SK-N-SH (cell line): ENCODE measurements around the gene PIP5K1B.

Experiments used
- CHD2 ChIP-seq: fragments of 150-350 bp; IDR thresholded peaks from 2 replicates; pipeline ENCODE4 v1.6.1; 2018; ENCODE audit warnings: low read length; ENCODE audit not compliant: partially characterized antibody
- EP300 ChIP-seq, 2 experiments: IDR thresholded peaks; 2 replicates each; pipeline versions ENCODE4 v1.4.0 to v1.6.1; 2012; ENCODE audit warnings: borderline replicate concordance in 1 of 2, low read depth in 1 of 2, low read length in 1 of 2
- EZH2phosphoT487 ChIP-seq: fragments of 200-600 bp; sonication (generic); IDR thresholded peaks from 2 replicates; pipeline ENCODE4 v1.6.1; 2017; ENCODE audit warnings: low read depth, mixed run types, mild to moderate bottlenecking, antibody characterized with exemption, moderate library complexity, borderline replicate concordance
- FOXM1 ChIP-seq: IDR thresholded peaks from 2 replicates; pipeline ENCODE4 v1.4.0; 2012; ENCODE audit warnings: low read depth, mild to moderate bottlenecking
- GABPA ChIP-seq: IDR thresholded peaks from 2 replicates; pipeline ENCODE4 v1.4.0; 2012; ENCODE audit warnings: low read depth, mild to moderate bottlenecking
- MXI1 ChIP-seq: IDR thresholded peaks from 2 replicates; pipeline ENCODE4 v1.6.1; 2012; ENCODE audit warnings: mild to moderate bottlenecking, low read depth, low read length, improper control_type of control experiment
- NFIC ChIP-seq: IDR thresholded peaks from 2 replicates; pipeline ENCODE4 v1.4.0; 2012; ENCODE audit warnings: borderline replicate concordance
- POLR2AphosphoS5 ChIP-seq: IDR thresholded peaks from 2 replicates; pipeline ENCODE4 v1.6.1; 2012; ENCODE audit warnings: low read depth, low read length
- RXRA ChIP-seq: IDR thresholded peaks from 2 replicates; pipeline ENCODE4 v1.4.0; 2012; ENCODE audit warnings: low read depth, mild to moderate bottlenecking, borderline replicate concordance
- YY1 ChIP-seq: IDR thresholded peaks from 2 replicates; pipeline ENCODE4 v1.4.0; 2012; ENCODE audit warnings: low read depth, mild to moderate bottlenecking
- TF ChIP-seq, protein P1 (sequence below): IDR thresholded peaks from 2 replicates; pipeline ENCODE4 v1.4.0; 2012; ENCODE audit warnings: low read depth, borderline replicate concordance
- TF ChIP-seq, protein P2 (sequence below): IDR thresholded peaks from 2 replicates; pipeline ENCODE4 v1.4.0; 2012; ENCODE audit warnings: low read depth, borderline replicate concordance
- TF ChIP-seq, protein P3 (sequence below): fragments of 200-600 bp; sonication (generic); IDR thresholded peaks from 2 replicates; pipeline ENCODE4 v1.6.1; 2017; ENCODE audit warnings: antibody characterized with exemption, mild to moderate bottlenecking, moderate library complexity

DNA sequence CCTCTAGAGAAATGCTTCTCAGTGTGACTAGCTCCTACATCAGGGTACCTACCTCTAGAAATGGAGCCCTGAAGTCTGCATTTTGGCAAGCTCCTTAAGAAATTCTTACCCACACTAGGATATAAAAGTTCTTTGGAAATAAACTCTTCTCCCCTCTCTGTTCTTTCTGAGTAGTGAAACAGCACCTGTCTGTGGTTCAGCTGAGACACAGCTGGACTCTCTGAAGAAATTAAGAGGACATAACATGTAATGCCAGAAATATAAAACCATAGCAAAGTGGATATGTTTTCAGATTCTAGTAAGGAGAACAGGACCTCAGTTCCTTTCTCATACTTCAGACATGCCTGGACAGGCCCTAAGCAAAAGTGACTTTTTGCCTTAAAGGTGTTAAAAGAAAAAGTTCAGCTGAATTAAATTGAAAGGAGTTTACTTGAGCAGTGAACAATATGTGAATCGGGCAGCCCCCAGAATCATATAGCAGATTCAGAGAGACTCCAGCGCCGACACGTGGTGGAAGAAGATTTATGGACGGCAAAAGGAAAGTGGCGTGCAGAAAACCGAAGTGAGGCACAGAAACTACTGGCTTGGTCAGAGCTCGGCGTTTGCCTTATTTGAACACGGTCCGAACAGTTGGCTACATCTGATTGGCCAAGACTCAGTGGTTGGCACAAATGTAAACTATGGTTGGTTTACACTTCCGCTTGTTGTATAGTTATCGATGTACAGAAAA, 244.4 kb downstream of the PIP5K1B start:
- TF ChIP-seq FOXM1 (no peak), YY1 (no peak), EP300 (IDR thresholded peaks at IDR 0.05; ENCODE audit: borderline replicate concordance in 1 of 2, low read depth in 1 of 2, low read length in 1 of 2) (no peak), CHD2 (no peak), POLR2AphosphoS5 (no peak), EZH2phosphoT487 (no peak), RXRA (no peak), NFIC (no peak), GABPA (no peak), MXI1 (no peak)
- TF ChIP-seq, protein P1, sequence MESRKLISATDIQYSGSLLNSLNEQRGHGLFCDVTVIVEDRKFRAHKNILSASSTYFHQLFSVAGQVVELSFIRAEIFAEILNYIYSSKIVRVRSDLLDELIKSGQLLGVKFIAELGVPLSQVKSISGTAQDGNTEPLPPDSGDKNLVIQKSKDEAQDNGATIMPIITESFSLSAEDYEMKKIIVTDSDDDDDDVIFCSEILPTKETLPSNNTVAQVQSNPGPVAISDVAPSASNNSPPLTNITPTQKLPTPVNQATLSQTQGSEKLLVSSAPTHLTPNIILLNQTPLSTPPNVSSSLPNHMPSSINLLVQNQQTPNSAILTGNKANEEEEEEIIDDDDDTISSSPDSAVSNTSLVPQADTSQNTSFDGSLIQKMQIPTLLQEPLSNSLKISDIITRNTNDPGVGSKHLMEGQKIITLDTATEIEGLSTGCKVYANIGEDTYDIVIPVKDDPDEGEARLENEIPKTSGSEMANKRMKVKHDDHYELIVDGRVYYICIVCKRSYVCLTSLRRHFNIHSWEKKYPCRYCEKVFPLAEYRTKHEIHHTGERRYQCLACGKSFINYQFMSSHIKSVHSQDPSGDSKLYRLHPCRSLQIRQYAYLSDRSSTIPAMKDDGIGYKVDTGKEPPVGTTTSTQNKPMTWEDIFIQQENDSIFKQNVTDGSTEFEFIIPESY, result no peak
- TF ChIP-seq, protein P2, sequence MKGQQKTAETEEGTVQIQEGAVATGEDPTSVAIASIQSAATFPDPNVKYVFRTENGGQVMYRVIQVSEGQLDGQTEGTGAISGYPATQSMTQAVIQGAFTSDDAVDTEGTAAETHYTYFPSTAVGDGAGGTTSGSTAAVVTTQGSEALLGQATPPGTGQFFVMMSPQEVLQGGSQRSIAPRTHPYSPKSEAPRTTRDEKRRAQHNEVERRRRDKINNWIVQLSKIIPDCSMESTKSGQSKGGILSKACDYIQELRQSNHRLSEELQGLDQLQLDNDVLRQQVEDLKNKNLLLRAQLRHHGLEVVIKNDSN, result no peak
- TF ChIP-seq, protein P3, sequence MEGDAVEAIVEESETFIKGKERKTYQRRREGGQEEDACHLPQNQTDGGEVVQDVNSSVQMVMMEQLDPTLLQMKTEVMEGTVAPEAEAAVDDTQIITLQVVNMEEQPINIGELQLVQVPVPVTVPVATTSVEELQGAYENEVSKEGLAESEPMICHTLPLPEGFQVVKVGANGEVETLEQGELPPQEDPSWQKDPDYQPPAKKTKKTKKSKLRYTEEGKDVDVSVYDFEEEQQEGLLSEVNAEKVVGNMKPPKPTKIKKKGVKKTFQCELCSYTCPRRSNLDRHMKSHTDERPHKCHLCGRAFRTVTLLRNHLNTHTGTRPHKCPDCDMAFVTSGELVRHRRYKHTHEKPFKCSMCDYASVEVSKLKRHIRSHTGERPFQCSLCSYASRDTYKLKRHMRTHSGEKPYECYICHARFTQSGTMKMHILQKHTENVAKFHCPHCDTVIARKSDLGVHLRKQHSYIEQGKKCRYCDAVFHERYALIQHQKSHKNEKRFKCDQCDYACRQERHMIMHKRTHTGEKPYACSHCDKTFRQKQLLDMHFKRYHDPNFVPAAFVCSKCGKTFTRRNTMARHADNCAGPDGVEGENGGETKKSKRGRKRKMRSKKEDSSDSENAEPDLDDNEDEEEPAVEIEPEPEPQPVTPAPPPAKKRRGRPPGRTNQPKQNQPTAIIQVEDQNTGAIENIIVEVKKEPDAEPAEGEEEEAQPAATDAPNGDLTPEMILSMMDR, result peak; percentile 42
